Ectodermal cell (in vitro differentiated cells): ENCODE results near the gene SMC5.

ENCODE experiments used
- H3K27ac ChIP-seq: 2 replicates; pipeline ENCODE4 v1.7.0; 2013; ENCODE audit warnings: mild to moderate bottlenecking, low read depth, low read length; ENCODE audit not compliant: insufficient read depth, poor library complexity, severe bottlenecking
- H3K27me3 ChIP-seq: 2 replicates; pipeline ENCODE4 v1.7.0; 2013; ENCODE audit warnings: mild to moderate bottlenecking, low read length; ENCODE audit not compliant: insufficient read depth, control insufficient read depth, poor library complexity, severe bottlenecking
- H3K36me3 ChIP-seq: one replicate; pipeline ENCODE4 v1.7.0; 2013; ENCODE audit warnings: low read length; ENCODE audit not compliant: control insufficient read depth, insufficient read depth
- H3K4me1 ChIP-seq: one replicate; pipeline ENCODE4 v1.7.0; 2013; ENCODE audit warnings: low read length; ENCODE audit not compliant: control insufficient read depth, insufficient read depth
- H3K4me3 ChIP-seq: 2 replicates; pipeline ENCODE4 v1.7.0; 2013; ENCODE audit warnings: low read depth, low read length, control low read depth; ENCODE audit not compliant: insufficient read depth
- H3K9me3 ChIP-seq: 2 replicates; pipeline ENCODE4 v1.7.0; 2013; ENCODE audit warnings: mild to moderate bottlenecking, low read length, moderate library complexity; ENCODE audit not compliant: control insufficient read depth
- WGBS, 2 experiments: methylation state at CpG; one replicate each; pipeline ENCODE4 v1.1.7; 2013; ENCODE audit warnings: missing lambda C conversion rate in 2 of 2; 5-methylcytosine and 5-hydroxymethylcytosine counted together

The SMC5 gene

DNA sequence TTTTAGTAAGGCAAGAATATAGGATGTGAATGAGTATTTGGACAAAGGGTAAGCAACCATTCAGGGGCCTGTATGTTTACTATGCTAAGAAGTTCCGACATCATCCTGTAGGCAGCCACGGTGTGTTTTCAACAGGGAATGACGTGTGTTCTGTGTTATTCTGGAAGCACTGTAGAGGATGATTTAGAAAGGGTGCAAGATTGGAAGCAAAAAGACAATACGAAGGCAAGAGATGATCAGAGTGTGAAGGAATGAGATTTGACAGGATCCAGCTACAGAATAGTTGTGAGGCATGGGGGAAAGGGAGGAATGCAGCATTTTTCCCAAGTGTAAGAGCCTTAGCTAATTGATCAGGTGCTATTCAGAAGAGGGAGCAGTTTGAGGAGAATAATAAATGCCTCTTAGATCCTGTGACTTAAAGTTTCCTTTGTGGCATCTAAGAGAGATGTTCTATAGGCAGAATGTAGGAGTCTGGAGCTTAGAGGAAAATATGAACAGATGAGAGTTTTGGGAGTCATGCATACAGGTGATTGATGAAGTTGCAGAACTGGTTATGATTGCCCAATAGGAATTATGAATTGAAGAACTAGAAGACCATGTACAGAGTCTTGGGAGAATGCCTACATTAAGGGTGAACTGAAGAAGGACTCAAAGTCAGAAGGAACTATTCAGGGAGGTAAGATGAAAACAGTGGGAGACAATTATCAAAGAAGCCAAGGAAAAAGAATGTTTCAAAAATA is 2.5 kb downstream of the SMC5 start:
- H3K27ac ChIP-seq, result no peak overlapping the region
- H3K4me1 ChIP-seq, result peaks cover 27% of the 10 kb centered on the region
- H3K9me3 ChIP-seq, result no peaks in the 10 kb centered on the region
- WGBS, 2 experiments, result 90 to 91% methylated on average over 4 of the region's 4 CpGs
- H3K4me3 ChIP-seq, result no peak overlapping the region
- no peaks in the 10 kb centered on the region for H3K27me3 ChIP-seq
- peaks cover 14% of the 10 kb centered on the region for H3K36me3 ChIP-seq

DNA sequence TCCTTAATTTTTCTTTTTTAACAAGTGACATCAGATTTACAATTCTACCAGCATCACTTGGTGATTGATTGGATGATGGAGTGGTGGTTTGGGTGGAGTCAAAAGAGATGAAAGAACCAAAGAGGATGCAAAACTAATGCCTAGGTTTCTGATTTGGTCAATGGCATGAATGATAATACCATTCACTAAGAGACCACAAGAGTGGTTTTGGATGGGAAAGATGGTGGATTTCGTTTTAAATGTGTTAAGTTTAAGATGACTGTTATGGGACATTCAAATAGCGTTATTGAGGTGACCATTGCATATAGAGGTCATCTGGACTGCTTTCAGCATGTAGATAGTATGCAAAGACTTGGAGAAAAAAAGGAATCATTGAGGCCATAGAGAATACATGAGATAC is 3.6 kb downstream of the SMC5 start:
- Histone ChIP-seq H3K4me1 (peaks cover 27% of the 10 kb centered on the region), H3K4me3 (no peak overlapping the region)

GRCh38 chr9:70262948-70263347 is 4.2 kb downstream of the SMC5 start:
- Histone ChIP-seq H3K4me1 (peaks cover 22% of the 10 kb centered on the region), H3K9me3 (no peaks in the 10 kb centered on the region), H3K36me3 (peaks cover 21% of the 10 kb centered on the region), H3K4me3 (no peak overlapping the region), H3K27me3 (no peaks in the 10 kb centered on the region), H3K27ac (no peak overlapping the region)
- 96 to 98% methylated on average over 5 to 6 of the region's 6 CpGs for WGBS, 2 experiments

More for the DNA sequence above, 3.6 kb downstream of the SMC5 start:
- peaks cover 16% of the 10 kb centered on the region for H3K36me3 ChIP-seq
- WGBS, 2 experiments, result 91 to 92% methylated on average over 2 of the region's 2 CpGs
- H3K27ac ChIP-seq, result no peak overlapping the region
- no peaks in the 10 kb centered on the region for H3K9me3 ChIP-seq
- H3K27me3 ChIP-seq, result no peaks in the 10 kb centered on the region

- no peak overlapping the region for H3K4me3 ChIP-seq
- H3K9me3 ChIP-seq, result no peaks in the 10 kb centered on the region
- H3K27me3 ChIP-seq, result no peaks in the 10 kb centered on the region
- no peak overlapping the region for H3K27ac ChIP-seq
- 82 to 91% methylated on average over 1 of the region's 1 CpG for WGBS, 2 experiments
- peaks cover 17% of the 10 kb centered on the region for H3K4me1 ChIP-seq
- peaks cover 21% of the 10 kb centered on the region for H3K36me3 ChIP-seq
These were observed 4.6 kb downstream of the SMC5 start for GRCh38 chr9:70263421-70263820.

DNA sequence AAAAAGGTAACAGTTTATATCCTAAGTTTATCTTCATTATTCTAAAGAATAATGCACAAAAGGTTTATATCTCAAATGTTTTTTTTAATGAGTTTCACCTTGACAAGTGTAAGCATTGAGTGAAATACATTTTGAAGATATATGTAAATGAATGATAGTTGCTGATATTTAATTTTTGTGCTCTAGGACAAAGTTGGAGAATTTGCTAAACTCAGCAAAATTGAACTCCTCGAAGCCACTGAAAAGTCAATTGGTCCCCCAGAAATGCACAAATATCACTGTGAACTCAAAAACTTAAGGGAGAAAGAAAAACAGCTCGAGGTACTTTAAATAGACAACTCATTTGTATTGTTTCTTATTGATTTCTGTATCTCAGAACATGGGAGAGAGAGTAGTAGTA is 19.5 kb downstream of the SMC5 start:
- H3K27me3 ChIP-seq, result no peaks in the 10 kb centered on the region
- WGBS, 2 experiments, result 97 to 100% methylated on average over 2 of the region's 2 CpGs
- H3K9me3 ChIP-seq, result no peaks in the 10 kb centered on the region
- H3K4me1 ChIP-seq, result no peaks in the 10 kb centered on the region
- H3K27ac ChIP-seq, result no peak overlapping the region
- H3K36me3 ChIP-seq, result peaks cover 8% of the 10 kb centered on the region
- no peak overlapping the region for H3K4me3 ChIP-seq

GRCh38 chr9:70283848-70284247 is 25.1 kb downstream of the SMC5 start:
- no peaks in the 10 kb centered on the region for H3K9me3 ChIP-seq
- peaks cover 8% of the 10 kb centered on the region for H3K36me3 ChIP-seq
- H3K4me3 ChIP-seq, result no peak overlapping the region
- 92 to 94% methylated on average over 1 of the region's 1 CpG for WGBS, 2 experiments
- H3K27ac ChIP-seq, result no peak overlapping the region
- no peaks in the 10 kb centered on the region for H3K4me1 ChIP-seq
- no peaks in the 10 kb centered on the region for H3K27me3 ChIP-seq

- H3K4me1 ChIP-seq, result no peaks in the 10 kb centered on the region
- WGBS, 2 experiments, result 89 to 90% methylated on average over 3 of the region's 3 CpGs
- H3K4me3 ChIP-seq, result no peak overlapping the region
- H3K27me3 ChIP-seq, result no peaks in the 10 kb centered on the region
- peaks cover 9% of the 10 kb centered on the region for H3K36me3 ChIP-seq
- no peak overlapping the region for H3K27ac ChIP-seq
- no peaks in the 10 kb centered on the region for H3K9me3 ChIP-seq
These were observed 26.5 kb downstream of the SMC5 start for GRCh38 chr9:70285246-70285645.

GRCh38 chr9:70285981-70286598 is 27.3 kb downstream of the SMC5 start:
- Histone ChIP-seq H3K36me3 (peaks cover 8% of the 10 kb centered on the region), H3K27me3 (no peaks in the 10 kb centered on the region), H3K27ac (no peak overlapping the region), H3K9me3 (peaks cover 2% of the 10 kb centered on the region), H3K4me1 (no peaks in the 10 kb centered on the region), H3K4me3 (no peak overlapping the region)
- whole genome bisulfite sequencing, 2 experiments, result 95 to 99% methylated on average over 3 to 4 of the region's 4 CpGs

DNA sequence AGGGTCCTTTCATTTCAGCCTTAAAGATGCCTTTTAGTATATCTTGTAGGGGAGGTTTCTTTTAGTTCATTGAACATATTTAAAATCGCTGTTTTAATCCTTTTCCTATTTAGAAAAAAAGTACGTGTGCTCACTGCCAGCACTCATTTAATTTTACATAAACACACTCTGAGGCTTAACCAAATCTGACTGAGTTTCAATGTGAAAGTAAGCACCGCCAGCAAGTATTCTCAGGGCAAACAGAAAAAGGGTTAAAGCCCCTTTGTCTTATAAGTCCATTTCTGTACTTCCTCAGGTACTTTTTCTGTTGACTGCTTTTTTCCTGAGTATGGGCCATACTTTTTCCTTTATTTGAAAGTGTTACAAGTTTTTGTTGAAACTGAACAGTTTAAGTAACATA is 31.8 kb downstream of the SMC5 start:
- no peak overlapping the region for H3K4me3 ChIP-seq
- peaks cover 5% of the 10 kb centered on the region for H3K9me3 ChIP-seq
- H3K27ac ChIP-seq, result no peak overlapping the region
- H3K4me1 ChIP-seq, result no peaks in the 10 kb centered on the region
- no peaks in the 10 kb centered on the region for H3K27me3 ChIP-seq
- WGBS, 2 experiments, result 95 to 96% methylated on average over 3 of the region's 3 CpGs
- H3K36me3 ChIP-seq, result peaks cover 23% of the 10 kb centered on the region

DNA sequence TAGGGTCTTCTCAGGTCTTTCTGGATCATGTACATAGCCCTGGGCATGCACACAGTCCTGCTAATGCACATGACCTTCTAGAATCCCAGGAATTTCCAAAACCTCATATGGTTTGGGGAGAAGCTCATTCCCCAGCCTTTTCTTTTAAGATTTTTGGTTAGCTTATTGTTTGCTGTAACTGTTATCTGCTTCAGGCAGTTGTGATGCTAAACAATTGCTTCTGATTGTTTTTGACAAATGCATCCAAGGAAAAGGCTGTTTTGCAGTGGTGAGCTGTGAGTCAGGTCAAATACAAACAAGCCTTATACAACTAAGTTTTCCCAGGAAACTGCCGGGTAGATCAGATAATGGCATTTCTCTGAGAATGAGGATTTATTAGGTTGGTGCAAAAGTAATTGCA is 32.7 kb downstream of the SMC5 start:
- WGBS, 2 experiments, result 100% methylated on average over 1 of the region's 1 CpG; no CpG with 5 or more reads in 1 of the 2 experiments

More for the DNA sequence above, 32.7 kb downstream of the SMC5 start:
- no peak overlapping the region for H3K4me3 ChIP-seq
- no peak overlapping the region for H3K27ac ChIP-seq
- peaks cover 5% of the 10 kb centered on the region for H3K9me3 ChIP-seq
- H3K27me3 ChIP-seq, result no peaks in the 10 kb centered on the region
- peaks cover 23% of the 10 kb centered on the region for H3K36me3 ChIP-seq
- no peaks in the 10 kb centered on the region for H3K4me1 ChIP-seq
